ENCODE data around the gene TIE1. TPM values are rescaled to one million over a fixed set of nuclear protein-coding genes. Genes with fewer than 3 reads are reported as not detected.

TIE1 gene
- total and polyA plus RNA-seq, 2 of the 13 experiments (the other 11 are each of a cell fraction or from before 2014, with no cell fraction given): 0.58 to 0.84 TPM

DNA sequence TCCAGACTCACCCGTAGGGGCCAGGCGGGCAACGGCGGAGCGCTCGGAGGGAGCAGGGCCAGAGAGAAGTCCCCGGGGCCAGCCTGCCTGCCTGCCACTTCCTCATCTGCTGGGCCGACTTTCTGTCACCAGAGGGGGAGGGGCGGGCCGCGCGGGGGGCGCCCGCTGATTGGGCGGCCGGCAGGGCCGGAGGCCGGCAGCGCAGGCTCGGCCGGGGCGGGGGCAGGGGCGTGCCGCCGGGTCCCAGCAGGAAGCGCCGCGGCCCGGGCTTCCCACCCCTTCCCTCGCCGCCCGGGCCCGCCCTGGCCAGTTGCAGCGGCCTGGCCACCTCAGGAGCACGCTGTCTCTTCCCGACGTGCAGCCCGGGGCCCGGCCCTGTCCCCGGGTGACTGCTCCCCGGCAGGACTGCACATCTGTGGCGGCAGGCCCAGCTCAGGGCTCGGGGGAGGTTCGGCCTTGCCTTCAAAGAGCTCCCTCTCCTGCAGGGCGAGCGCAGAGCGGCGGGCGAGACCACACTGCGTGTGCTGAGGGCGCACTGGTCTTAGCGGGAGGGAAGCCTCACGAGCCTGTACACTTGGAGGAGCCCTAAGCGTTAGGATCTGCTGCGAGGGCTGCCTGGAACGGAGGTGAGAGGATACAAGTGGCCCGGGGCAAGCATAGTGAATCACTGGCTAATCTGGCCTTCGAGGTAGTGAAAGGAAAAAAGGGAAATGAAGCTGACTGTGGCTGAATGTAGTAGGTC is 67.3 kb downstream of the TIE1 start, which contains the start of gene ELOVL1 (continued):
- peak; percentile 89 for TF ChIP-seq ZBTB7A (CRISPR knock-in tag; IDR thresholded peaks at IDR 0.05)
- TF ChIP-seq PHF5A (CRISPR knock-in tag; IDR thresholded peaks at IDR 0.05; ENCODE audit: low read depth, unreplicated experiment): no peak
- peak; percentile 67 for TF ChIP-seq ZNF263 (CRISPR knock-in tag; IDR thresholded peaks at IDR 0.05)
- TF ChIP-seq, protein P1, sequence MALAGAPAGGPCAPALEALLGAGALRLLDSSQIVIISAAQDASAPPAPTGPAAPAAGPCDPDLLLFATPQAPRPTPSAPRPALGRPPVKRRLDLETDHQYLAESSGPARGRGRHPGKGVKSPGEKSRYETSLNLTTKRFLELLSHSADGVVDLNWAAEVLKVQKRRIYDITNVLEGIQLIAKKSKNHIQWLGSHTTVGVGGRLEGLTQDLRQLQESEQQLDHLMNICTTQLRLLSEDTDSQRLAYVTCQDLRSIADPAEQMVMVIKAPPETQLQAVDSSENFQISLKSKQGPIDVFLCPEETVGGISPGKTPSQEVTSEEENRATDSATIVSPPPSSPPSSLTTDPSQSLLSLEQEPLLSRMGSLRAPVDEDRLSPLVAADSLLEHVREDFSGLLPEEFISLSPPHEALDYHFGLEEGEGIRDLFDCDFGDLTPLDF (CRISPR knock-in tag; IDR thresholded peaks at IDR 0.05): peak; percentile 69; the same call in 1 of the 2 replicates
- TF ChIP-seq, protein P2, sequence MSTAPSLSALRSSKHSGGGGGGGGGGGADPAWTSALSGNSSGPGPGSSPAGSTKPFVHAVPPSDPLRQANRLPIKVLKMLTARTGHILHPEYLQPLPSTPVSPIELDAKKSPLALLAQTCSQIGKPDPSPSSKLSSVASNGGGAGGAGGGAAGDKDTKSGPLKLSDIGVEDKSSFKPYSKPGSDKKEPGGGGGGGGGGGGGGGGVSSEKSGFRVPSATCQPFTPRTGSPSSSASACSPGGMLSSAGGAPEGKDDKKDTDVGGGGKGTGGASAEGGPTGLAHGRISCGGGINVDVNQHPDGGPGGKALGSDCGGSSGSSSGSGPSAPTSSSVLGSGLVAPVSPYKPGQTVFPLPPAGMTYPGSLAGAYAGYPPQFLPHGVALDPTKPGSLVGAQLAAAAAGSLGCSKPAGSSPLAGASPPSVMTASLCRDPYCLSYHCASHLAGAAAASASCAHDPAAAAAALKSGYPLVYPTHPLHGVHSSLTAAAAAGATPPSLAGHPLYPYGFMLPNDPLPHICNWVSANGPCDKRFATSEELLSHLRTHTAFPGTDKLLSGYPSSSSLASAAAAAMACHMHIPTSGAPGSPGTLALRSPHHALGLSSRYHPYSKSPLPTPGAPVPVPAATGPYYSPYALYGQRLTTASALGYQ (CRISPR knock-in tag; IDR thresholded peaks at IDR 0.05): peak; percentile 75; the same call in 1 of the 2 replicates
- no peak for TF ChIP-seq ZC3H4 (CRISPR knock-in tag; IDR thresholded peaks at IDR 0.05; ENCODE audit: borderline replicate concordance)
- no peak for TF ChIP-seq EZH2 (conservative IDR thresholded peaks at IDR 0.05; ENCODE audit: low read depth, low read length)
- TF ChIP-seq, protein P3, sequence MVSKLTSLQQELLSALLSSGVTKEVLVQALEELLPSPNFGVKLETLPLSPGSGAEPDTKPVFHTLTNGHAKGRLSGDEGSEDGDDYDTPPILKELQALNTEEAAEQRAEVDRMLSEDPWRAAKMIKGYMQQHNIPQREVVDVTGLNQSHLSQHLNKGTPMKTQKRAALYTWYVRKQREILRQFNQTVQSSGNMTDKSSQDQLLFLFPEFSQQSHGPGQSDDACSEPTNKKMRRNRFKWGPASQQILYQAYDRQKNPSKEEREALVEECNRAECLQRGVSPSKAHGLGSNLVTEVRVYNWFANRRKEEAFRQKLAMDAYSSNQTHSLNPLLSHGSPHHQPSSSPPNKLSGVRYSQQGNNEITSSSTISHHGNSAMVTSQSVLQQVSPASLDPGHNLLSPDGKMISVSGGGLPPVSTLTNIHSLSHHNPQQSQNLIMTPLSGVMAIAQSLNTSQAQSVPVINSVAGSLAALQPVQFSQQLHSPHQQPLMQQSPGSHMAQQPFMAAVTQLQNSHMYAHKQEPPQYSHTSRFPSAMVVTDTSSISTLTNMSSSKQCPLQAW (CRISPR knock-in tag; IDR thresholded peaks at IDR 0.05): peak; percentile 73; the same call in 1 of the 2 replicates
- TF ChIP-seq ZNF878 (CRISPR knock-in tag; IDR thresholded peaks at IDR 0.05): no peak
- TF ChIP-seq KDM4B (CRISPR knock-in tag; IDR thresholded peaks at IDR 0.05): peak; percentile 34; the same call in 1 of the 2 replicates
- TF ChIP-seq, protein P4, sequence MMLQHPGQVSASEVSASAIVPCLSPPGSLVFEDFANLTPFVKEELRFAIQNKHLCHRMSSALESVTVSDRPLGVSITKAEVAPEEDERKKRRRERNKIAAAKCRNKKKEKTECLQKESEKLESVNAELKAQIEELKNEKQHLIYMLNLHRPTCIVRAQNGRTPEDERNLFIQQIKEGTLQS (CRISPR knock-in tag; IDR thresholded peaks at IDR 0.05): no peak; the same call in 1 of the 2 replicates
- TF ChIP-seq, protein P5, sequence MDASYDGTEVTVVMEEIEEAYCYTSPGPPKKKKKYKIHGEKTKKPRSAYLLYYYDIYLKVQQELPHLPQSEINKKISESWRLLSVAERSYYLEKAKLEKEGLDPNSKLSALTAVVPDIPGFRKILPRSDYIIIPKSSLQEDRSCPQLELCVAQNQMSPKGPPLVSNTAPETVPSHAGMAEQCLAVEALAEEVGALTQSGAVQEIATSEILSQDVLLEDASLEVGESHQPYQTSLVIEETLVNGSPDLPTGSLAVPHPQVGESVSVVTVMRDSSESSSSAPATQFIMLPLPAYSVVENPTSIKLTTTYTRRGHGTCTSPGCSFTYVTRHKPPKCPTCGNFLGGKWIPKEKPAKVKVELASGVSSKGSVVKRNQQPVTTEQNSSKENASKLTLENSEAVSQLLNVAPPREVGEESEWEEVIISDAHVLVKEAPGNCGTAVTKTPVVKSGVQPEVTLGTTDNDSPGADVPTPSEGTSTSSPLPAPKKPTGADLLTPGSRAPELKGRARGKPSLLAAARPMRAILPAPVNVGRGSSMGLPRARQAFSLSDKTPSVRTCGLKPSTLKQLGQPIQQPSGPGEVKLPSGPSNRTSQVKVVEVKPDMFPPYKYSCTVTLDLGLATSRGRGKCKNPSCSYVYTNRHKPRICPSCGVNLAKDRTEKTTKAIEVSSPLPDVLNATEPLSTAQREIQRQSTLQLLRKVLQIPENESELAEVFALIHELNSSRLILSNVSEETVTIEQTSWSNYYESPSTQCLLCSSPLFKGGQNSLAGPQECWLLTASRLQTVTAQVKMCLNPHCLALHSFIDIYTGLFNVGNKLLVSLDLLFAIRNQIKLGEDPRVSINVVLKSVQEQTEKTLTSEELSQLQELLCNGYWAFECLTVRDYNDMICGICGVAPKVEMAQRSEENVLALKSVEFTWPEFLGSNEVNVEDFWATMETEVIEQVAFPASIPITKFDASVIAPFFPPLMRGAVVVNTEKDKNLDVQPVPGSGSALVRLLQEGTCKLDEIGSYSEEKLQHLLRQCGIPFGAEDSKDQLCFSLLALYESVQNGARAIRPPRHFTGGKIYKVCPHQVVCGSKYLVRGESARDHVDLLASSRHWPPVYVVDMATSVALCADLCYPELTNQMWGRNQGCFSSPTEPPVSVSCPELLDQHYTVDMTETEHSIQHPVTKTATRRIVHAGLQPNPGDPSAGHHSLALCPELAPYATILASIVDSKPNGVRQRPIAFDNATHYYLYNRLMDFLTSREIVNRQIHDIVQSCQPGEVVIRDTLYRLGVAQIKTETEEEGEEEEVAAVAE (CRISPR knock-in tag; IDR thresholded peaks at IDR 0.05; ENCODE audit: borderline replicate concordance): peak; percentile 67
- TF ChIP-seq, protein P6, sequence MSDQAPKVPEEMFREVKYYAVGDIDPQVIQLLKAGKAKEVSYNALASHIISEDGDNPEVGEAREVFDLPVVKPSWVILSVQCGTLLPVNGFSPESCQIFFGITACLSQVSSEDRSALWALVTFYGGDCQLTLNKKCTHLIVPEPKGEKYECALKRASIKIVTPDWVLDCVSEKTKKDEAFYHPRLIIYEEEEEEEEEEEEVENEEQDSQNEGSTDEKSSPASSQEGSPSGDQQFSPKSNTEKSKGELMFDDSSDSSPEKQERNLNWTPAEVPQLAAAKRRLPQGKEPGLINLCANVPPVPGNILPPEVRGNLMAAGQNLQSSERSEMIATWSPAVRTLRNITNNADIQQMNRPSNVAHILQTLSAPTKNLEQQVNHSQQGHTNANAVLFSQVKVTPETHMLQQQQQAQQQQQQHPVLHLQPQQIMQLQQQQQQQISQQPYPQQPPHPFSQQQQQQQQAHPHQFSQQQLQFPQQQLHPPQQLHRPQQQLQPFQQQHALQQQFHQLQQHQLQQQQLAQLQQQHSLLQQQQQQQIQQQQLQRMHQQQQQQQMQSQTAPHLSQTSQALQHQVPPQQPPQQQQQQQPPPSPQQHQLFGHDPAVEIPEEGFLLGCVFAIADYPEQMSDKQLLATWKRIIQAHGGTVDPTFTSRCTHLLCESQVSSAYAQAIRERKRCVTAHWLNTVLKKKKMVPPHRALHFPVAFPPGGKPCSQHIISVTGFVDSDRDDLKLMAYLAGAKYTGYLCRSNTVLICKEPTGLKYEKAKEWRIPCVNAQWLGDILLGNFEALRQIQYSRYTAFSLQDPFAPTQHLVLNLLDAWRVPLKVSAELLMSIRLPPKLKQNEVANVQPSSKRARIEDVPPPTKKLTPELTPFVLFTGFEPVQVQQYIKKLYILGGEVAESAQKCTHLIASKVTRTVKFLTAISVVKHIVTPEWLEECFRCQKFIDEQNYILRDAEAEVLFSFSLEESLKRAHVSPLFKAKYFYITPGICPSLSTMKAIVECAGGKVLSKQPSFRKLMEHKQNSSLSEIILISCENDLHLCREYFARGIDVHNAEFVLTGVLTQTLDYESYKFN (CRISPR knock-in tag; conservative IDR thresholded peaks at IDR 0.05): no peak; the same call in 1 of the 2 replicates
- TF ChIP-seq HOXA3 (CRISPR knock-in tag; IDR thresholded peaks at IDR 0.05): peak; percentile 64
- TF ChIP-seq RFXAP (CRISPR knock-in tag; IDR thresholded peaks at IDR 0.05; ENCODE audit: borderline replicate concordance): peak; percentile 69

Measured in HepG2 (cell line).